IPS-20b (cell line): Measurements from ENCODE around the gene CD79A.

Experiments used
- H3K27ac ChIP-seq: one replicate; pipeline ENCODE4 v1.5.1; 2013; ENCODE audit warnings: low read length
- H3K27me3 ChIP-seq: 2 replicates; pipeline ENCODE4 v1.6.1; 2013; ENCODE audit warnings: mild to moderate bottlenecking, low read length, inconsistent platforms; ENCODE audit not compliant: insufficient read depth
- H3K36me3 ChIP-seq: 2 replicates; pipeline ENCODE4 v1.6.1; 2013; ENCODE audit warnings: low read depth, mild to moderate bottlenecking, inconsistent platforms, low read length, moderate library complexity; ENCODE audit not compliant: insufficient read depth
- H3K4me1 ChIP-seq: 2 replicates; pipeline ENCODE4 v1.6.1; 2013; ENCODE audit warnings: mild to moderate bottlenecking, control low read depth, inconsistent platforms, low read length, moderate library complexity; ENCODE audit not compliant: insufficient read depth
- H3K4me3 ChIP-seq: 2 replicates; pipeline ENCODE4 v1.5.1; 2013; ENCODE audit warnings: mild to moderate bottlenecking, low read length, inconsistent platforms
- H3K9ac ChIP-seq: 2 replicates; pipeline ENCODE4 v1.6.1; 2013; ENCODE audit warnings: low read depth, mild to moderate bottlenecking, inconsistent platforms, low read length, moderate library complexity
- H3K9me3 ChIP-seq: 2 replicates; pipeline ENCODE4 v1.6.1; 2013; ENCODE audit warnings: mild to moderate bottlenecking, low read depth, low read length, inconsistent platforms; ENCODE audit not compliant: insufficient read depth

Gene CD79A

DNA sequence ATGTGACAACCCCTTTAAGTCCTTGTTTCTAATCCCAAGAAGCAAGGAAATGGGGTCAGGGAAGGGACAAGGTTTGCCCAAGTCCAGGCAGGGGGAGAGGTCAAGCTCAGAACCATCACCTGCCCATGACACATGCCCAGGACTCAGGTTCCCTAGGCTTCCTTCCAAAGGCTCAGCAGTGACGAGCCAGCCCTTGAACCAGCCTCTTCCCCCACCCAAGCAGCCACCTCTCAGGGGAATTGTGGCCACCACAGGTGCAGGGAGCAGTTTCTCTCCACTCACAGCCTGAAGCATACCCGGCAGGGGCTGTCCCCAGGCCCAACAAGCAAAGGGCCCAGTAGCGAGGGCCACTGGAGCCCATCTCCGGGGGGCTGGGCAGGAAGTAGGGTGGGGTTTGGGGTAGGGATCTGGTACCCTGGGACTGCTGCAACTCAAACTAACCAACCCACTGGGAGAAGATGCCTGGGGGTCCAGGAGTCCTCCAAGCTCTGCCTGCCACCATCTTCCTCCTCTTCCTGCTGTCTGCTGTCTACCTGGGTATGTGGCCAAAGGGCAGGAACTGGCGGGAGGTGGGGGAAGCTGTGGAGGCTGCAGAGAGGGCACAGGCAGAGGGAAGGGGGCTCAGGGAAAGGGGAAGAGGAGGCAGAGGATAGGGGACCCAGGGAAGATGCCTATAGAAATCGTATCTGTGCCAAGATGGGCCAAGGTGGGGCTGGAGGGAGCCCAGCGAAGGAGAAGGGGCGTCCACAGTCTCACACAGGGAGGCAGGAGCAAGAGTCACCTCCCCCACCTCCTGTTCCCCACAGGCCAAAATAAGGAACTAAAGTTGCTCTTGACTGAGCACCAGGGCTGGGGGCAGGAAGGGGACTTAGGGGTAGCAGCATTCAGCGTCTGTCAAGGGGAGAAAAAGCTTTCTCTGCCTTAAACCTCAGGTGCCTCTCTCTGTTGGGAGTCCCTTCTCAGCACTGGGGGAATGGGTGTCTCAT lies at the start of gene CD79A:
Gene CD79A (plus strand): TSS at position 433 of the 986 bp plus-strand sequence. CDS start 26 bp downstream, at position 459.
- Histone ChIP-seq H3K27me3 (peaks cover 33% of the 10 kb centered on the region), H3K4me1 (no peaks in the 10 kb centered on the region), H3K36me3 (no peaks in the 10 kb centered on the region; the same call in 1 of the 2 replicates), H3K27ac (no peak within 1 kb of the TSS), H3K4me3 (no peak within 1 kb of the TSS), H3K9ac (no peak within 1 kb of the TSS), H3K9me3 (no peaks in the 10 kb centered on the region)

DNA sequence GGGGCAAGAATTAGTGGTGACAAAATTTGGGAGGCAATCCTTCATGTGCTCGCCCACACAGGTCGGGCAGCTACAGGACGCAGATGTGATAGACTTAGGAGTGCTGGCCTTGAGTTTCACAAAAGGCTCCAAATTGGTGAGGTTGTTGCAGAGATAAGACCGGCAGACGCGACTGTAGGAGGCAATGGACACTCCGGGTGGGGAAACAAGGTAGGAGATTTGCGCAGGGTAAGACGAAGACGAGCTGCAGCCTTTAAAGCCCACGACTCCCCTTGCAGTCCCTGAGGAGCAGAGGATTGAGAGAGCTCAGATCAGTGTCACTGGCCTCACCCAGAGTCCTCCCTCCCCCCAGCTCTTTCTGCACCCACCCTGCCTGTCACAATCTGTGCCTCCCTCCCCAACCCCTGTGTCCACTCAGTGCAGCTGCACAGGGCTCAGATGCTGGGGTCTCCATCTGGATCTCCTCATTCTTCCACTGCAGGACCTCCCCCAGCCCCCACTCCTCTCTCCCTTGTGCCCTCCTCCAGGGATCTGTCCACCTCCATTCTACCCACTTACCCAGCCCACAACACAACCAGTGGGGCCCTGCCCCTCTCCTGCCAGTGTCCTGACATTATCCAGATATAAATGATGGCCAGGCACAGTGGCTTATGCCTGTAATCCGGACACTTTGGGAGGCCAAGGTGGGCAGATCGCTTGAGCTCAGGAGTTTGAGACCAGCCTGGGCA lies 38.9 kb upstream of the CD79A start:
- H3K9ac ChIP-seq: no peak overlapping the region
- H3K4me3 ChIP-seq: no peak overlapping the region
- H3K9me3 ChIP-seq: no peaks in the 10 kb centered on the region
- no peaks in the 10 kb centered on the region for H3K4me1 ChIP-seq
- no peaks in the 10 kb centered on the region for H3K36me3 ChIP-seq
- H3K27me3 ChIP-seq: peaks cover 7% of the 10 kb centered on the region; the same call in 1 of the 2 replicates
- no peak overlapping the region for H3K27ac ChIP-seq

GRCh38 chr19:41839211-41839610 lies 37.9 kb upstream of the CD79A start:
- Histone ChIP-seq H3K4me3 (no peak overlapping the region), H3K27me3 (peaks cover 7% of the 10 kb centered on the region; the same call in 1 of the 2 replicates), H3K9ac (no peak overlapping the region), H3K9me3 (no peaks in the 10 kb centered on the region), H3K4me1 (no peaks in the 10 kb centered on the region), H3K27ac (no peak overlapping the region), H3K36me3 (no peaks in the 10 kb centered on the region)

DNA sequence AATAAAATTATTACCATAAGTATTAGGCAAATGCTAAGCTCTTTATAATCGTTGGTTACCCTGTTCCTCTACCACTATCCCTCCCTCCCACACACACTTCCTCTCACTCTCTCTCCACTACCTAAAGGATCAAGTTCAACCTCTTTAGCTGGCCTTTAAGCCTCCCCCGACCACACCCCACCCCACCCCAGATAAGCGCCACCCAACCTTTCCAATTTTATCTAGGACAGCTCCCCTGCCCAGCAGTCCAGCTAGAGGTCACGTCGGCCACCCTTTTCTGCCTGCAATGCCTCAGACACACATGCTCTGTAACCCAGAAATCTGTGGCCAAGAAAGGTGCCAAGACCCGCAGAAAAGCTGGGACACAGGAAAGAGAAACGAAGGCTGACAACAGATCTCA lies 33.7 kb upstream of the CD79A start:
- no peak overlapping the region for H3K9ac ChIP-seq

GRCh38 chr19:41844601-41845000 lies 32.5 kb upstream of the CD79A start, which contains the start of gene LYPD4:
Gene LYPD4, minus strand, starts transcription at chr19:41844683. Its CDS starts 5,398 bp downstream, at chr19:41839285.
- H3K4me3 ChIP-seq: no peak within 1 kb of the TSS
- no peaks in the 10 kb centered on the region for H3K27me3 ChIP-seq
- no peak within 1 kb of the TSS for H3K9ac ChIP-seq
- H3K27ac ChIP-seq: no peak within 1 kb of the TSS
- H3K4me1 ChIP-seq: no peaks in the 10 kb centered on the region
- H3K36me3 ChIP-seq: no peaks in the 10 kb centered on the region
- H3K9me3 ChIP-seq: no peaks in the 10 kb centered on the region

More for the DNA sequence above, 33.7 kb upstream of the CD79A start:
- Histone ChIP-seq H3K27ac (no peak overlapping the region), H3K36me3 (no peaks in the 10 kb centered on the region), H3K4me1 (no peaks in the 10 kb centered on the region), H3K27me3 (peaks cover 7% of the 10 kb centered on the region; the same call in 1 of the 2 replicates), H3K9me3 (no peaks in the 10 kb centered on the region), H3K4me3 (no peak overlapping the region)

DNA sequence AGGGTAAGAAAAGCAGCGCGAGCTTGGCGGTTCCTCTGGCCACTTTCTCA lies 32.3 kb upstream of the CD79A start, which contains the start of gene DMRTC2:
Gene DMRTC2 (plus strand): TSS at position 42 of the 50 bp plus-strand sequence. CDS start 2,387 bp downstream, outside the sequence.
- H3K9me3 ChIP-seq: no peaks in the 10 kb centered on the region
- H3K27ac ChIP-seq: no peak within 1 kb of the TSS
- no peaks in the 10 kb centered on the region for H3K36me3 ChIP-seq
- no peak within 1 kb of the TSS for H3K9ac ChIP-seq
- H3K4me1 ChIP-seq: no peaks in the 10 kb centered on the region
- H3K27me3 ChIP-seq: no peaks in the 10 kb centered on the region
- H3K4me3 ChIP-seq: no peak within 1 kb of the TSS

GRCh38 chr19:41845051-41845590 lies 32.0 kb upstream of the CD79A start:
- Histone ChIP-seq H3K4me1 (no peaks in the 10 kb centered on the region), H3K9ac (no peak overlapping the region), H3K27ac (no peak overlapping the region), H3K27me3 (no peaks in the 10 kb centered on the region), H3K36me3 (no peaks in the 10 kb centered on the region), H3K9me3 (no peaks in the 10 kb centered on the region), H3K4me3 (no peak overlapping the region)

DNA sequence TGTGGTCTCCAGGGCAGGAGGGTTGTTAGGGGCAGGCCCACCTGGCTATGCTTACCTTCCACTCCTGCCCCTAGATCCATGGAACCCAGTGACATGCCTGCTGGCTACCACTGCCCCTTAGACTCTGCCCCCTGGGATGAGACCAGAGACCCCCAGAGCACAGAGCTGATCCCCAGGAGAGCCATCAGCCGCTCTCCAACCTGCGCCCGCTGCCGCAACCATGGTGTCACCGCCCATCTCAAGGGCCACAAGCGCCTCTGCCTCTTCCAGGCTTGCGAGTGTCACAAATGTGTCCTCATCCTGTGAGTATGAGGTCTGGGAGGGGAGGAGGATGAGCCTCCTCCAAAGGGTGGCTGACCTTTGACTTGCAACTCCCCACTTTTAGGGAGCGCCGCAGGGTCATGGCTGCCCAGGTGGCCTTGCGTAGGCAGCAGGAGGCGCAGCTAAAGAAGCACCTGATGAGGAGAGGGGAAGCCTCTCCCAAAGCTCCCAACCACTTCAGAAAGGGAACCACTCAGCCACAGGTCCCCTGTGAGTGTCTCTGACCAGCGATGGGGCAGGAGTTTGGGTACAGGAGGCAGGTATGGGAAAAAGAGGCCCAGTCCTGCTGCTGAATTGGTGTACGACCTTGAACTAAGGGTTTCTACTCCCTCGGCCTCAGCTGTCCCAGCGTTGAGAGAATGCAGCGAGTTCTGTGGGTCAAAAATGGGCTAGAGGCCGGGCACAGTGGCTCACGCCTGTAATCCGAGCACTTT lies 29.6 kb upstream of the CD79A start:
- H3K4me3 ChIP-seq: no peak overlapping the region

GRCh38 chr19:41848666-41849065 lies 28.4 kb upstream of the CD79A start:
- H3K27ac ChIP-seq: no peak overlapping the region
- H3K4me1 ChIP-seq: peaks cover 5% of the 10 kb centered on the region; the same call in 1 of the 2 replicates
- no peaks in the 10 kb centered on the region for H3K9me3 ChIP-seq
- peaks cover 4% of the 10 kb centered on the region; the same call in 1 of the 2 replicates for H3K27me3 ChIP-seq
- H3K9ac ChIP-seq: no peak overlapping the region
- H3K4me3 ChIP-seq: no peak overlapping the region
- H3K36me3 ChIP-seq: no peaks in the 10 kb centered on the region

More for the DNA sequence above, 29.6 kb upstream of the CD79A start:
- Histone ChIP-seq H3K27me3 (no peaks in the 10 kb centered on the region), H3K36me3 (no peaks in the 10 kb centered on the region), H3K9ac (no peak overlapping the region), H3K27ac (no peak overlapping the region), H3K9me3 (no peaks in the 10 kb centered on the region), H3K4me1 (peaks cover 5% of the 10 kb centered on the region; the same call in 1 of the 2 replicates)

GRCh38 chr19:41849067-41849466 lies 28.0 kb upstream of the CD79A start:
- Histone ChIP-seq H3K4me3 (no peak overlapping the region), H3K36me3 (no peaks in the 10 kb centered on the region), H3K9me3 (no peaks in the 10 kb centered on the region), H3K9ac (no peak overlapping the region), H3K27me3 (peaks cover 8% of the 10 kb centered on the region; the same call in 1 of the 2 replicates), H3K4me1 (peaks cover 5% of the 10 kb centered on the region; the same call in 1 of the 2 replicates), H3K27ac (no peak overlapping the region)

GRCh38 chr19:41850381-41850780 lies 26.7 kb upstream of the CD79A start:
- H3K27me3 ChIP-seq: peaks cover 17% of the 10 kb centered on the region; the same call in 1 of the 2 replicates

More at GRCh38 chr19:41850381-41850780, 26.7 kb upstream of the CD79A start:
- H3K9ac ChIP-seq: no peak overlapping the region
- H3K4me1 ChIP-seq: peaks cover 5% of the 10 kb centered on the region; the same call in 1 of the 2 replicates
- H3K27ac ChIP-seq: no peak overlapping the region
- no peak overlapping the region for H3K4me3 ChIP-seq
- H3K9me3 ChIP-seq: no peaks in the 10 kb centered on the region
- H3K36me3 ChIP-seq: no peaks in the 10 kb centered on the region
